Hepatic stellate cell (primary cell): ENCODE measurements around the gene GLMP.
A peak's percentile ranks its signal among the peaks of the same experiment; 100 is the strongest.

Experiments
- DNase-seq: peaks from one replicate; pipeline ENCODE4 v3.0.0; 2011; ENCODE audit warnings: low spot score

Gene GLMP

GRCh38 chr1:156249593-156249992, 45.9 kb downstream of the GLMP start:
- DNase-seq = no peak

GRCh38 chr1:156248323-156248683, 47.2 kb downstream of the GLMP start:
- DNase-seq = no peak

GRCh38 chr1:156247460-156248322, 47.8 kb downstream of the GLMP start, which contains the start of gene PAQR6:
PAQR6 (minus strand) TSS chr1:156248056; CDS start chr1:156246731, 1,325 bp downstream.
- DNase-seq = no peak

GRCh38 chr1:156246781-156247459, 48.6 kb downstream of the GLMP start:
- no peak for DNase-seq

GRCh38 chr1:156246241-156246780, 49.2 kb downstream of the GLMP start:
- no peak for DNase-seq

- peak; percentile 51 for DNase-seq
These were observed 49.8 kb downstream of the GLMP start for GRCh38 chr1:156245451-156246232.

- DNase-seq = no peak
These were observed 50.8 kb downstream of the GLMP start for GRCh38 chr1:156244712-156245111.

GRCh38 chr1:156244126-156244525, 51.4 kb downstream of the GLMP start:
- no peak for DNase-seq

GRCh38 chr1:156242738-156243137, 52.7 kb downstream of the GLMP start:
- DNase-seq = no peak
